ENCODE measurements around the gene CC2D2A.

The CC2D2A gene

GRCh38 chr4:15466596-15466995 lies 3.1 kb upstream of the CC2D2A start:
- no peak for DNase-seq (ENCODE audit: low spot score)
- TF ChIP-seq, protein P1, sequence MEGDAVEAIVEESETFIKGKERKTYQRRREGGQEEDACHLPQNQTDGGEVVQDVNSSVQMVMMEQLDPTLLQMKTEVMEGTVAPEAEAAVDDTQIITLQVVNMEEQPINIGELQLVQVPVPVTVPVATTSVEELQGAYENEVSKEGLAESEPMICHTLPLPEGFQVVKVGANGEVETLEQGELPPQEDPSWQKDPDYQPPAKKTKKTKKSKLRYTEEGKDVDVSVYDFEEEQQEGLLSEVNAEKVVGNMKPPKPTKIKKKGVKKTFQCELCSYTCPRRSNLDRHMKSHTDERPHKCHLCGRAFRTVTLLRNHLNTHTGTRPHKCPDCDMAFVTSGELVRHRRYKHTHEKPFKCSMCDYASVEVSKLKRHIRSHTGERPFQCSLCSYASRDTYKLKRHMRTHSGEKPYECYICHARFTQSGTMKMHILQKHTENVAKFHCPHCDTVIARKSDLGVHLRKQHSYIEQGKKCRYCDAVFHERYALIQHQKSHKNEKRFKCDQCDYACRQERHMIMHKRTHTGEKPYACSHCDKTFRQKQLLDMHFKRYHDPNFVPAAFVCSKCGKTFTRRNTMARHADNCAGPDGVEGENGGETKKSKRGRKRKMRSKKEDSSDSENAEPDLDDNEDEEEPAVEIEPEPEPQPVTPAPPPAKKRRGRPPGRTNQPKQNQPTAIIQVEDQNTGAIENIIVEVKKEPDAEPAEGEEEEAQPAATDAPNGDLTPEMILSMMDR (IDR thresholded peaks at IDR 0.05; ENCODE audit: extremely low read depth, missing control alignments): no peak

GRCh38 chr4:15470128-15470475 lies 420 bp downstream of the CC2D2A start:
- TF ChIP-seq, protein P1 (IDR thresholded peaks at IDR 0.05; ENCODE audit: extremely low read depth, missing control alignments): no peak
- no peak for DNase-seq (ENCODE audit: low spot score)

- TF ChIP-seq, protein P1 (IDR thresholded peaks at IDR 0.05; ENCODE audit: extremely low read depth, missing control alignments): no peak
- no peak for DNase-seq (ENCODE audit: low spot score)
These were observed 6.7 kb downstream of the CC2D2A start for GRCh38 chr4:15476396-15476795.

DNA sequence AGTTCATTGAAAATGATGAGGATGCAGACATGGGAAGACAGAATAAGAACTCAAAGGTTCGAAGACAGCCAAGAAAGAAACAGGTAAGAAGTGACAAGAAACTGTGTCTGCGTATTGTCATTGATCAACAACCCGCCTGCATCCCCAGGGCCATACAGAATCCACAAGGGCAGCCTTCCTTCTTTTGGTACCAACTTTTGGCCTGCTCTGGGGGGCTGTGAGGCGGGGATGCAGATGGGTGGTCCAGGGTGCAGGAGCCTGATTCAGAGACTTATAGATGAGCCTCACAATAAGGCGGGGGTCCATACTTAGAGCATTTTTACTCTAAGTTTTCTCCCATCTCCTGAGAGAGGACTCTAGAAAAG lies 9.0 kb downstream of the CC2D2A start:
- TF ChIP-seq, protein P1 (IDR thresholded peaks at IDR 0.05; ENCODE audit: extremely low read depth, missing control alignments): no peak
- DNase-seq (ENCODE audit: low spot score): no peak

DNA sequence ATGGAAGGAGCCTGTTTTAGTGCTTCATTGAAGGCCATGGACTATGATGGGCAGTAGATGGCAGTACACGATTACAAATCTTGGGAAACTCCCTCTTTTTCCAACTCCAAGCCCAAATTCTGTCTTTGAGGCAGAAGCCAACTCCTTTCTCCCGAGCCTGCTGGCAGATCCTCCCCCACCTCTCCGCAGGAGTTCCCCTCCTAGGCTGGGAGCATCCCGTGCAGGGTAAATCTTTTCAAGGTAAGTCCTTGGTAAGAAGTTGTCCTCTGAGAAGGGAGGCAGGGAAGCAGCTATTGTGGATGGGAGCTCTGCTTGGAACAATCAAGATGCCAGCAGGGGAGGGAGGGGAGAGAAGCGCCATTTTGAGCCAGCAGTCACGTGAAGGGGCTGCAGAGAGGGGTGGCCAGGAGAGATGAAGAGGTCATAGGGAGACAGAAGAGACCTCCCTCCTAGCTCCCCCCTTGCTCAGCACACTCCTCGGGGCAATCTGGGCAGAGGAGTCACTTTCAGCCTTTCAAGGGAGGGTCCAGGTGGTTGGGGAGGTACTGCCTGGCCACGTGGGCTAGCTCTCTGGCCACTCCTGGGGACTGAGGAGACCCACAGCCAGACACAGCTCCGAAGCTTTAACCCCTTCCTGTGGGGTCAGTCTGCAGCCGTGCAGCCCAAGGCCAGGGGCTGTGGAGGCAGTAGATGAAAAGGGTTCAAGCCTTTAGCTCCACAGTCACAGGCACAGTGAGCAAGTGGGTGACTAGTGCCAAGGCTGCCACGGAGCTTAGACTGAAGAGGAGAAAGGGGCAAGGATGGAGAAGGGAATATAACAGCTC lies 9.6 kb downstream of the CC2D2A start:
- TF ChIP-seq, protein P1 (IDR thresholded peaks at IDR 0.05; ENCODE audit: extremely low read depth, missing control alignments): peak; percentile 56
- DNase-seq (ENCODE audit: low spot score): peak; percentile 40

GRCh38 chr4:15479913-15480185 lies 10.2 kb downstream of the CC2D2A start:
- TF ChIP-seq, protein P1 (IDR thresholded peaks at IDR 0.05; ENCODE audit: extremely low read depth, missing control alignments): no peak

GRCh38 chr4:15481961-15482745 lies 12.5 kb downstream of the CC2D2A start:
- TF ChIP-seq, protein P1 (IDR thresholded peaks at IDR 0.05; ENCODE audit: extremely low read depth, missing control alignments): no peak
- no peak for DNase-seq (ENCODE audit: low spot score)

More at GRCh38 chr4:15479913-15480185, 10.2 kb downstream of the CC2D2A start:
- no peak for DNase-seq (ENCODE audit: low spot score)

Data from GM20000 (cell line).